ENCODE data around the gene SIDT2.

The SIDT2 gene

GRCh38 chr11:117200813-117201657 lies 22.5 kb downstream of the SIDT2 start:
- ChIA-PET POLR2A (no interaction called here), CTCF (interaction anchor here (0.9 to 1.9 kb wide), 3 partner anchors 19 to 27 kb away, joined by 3 to 6 read pairs (median 4); no protein-coding TSS in a partner anchor)
- no peak for DNase-seq (ENCODE audit: extremely low spot score)
- TF ChIP-seq CTCF (IDR thresholded peaks at IDR 0.05; ENCODE audit: control extremely low read depth, extremely low read depth, low read depth, missing control alignments), result no peak

- CTCF ChIA-PET, result interaction anchor here (0.7 to 1.9 kb wide), 5 partner anchors 20 to 26 kb away, joined by 3 to 6 read pairs (median 4); no protein-coding TSS in a partner anchor
These were observed 23.2 kb downstream of the SIDT2 start for GRCh38 chr11:117201658-117202305.

DNA sequence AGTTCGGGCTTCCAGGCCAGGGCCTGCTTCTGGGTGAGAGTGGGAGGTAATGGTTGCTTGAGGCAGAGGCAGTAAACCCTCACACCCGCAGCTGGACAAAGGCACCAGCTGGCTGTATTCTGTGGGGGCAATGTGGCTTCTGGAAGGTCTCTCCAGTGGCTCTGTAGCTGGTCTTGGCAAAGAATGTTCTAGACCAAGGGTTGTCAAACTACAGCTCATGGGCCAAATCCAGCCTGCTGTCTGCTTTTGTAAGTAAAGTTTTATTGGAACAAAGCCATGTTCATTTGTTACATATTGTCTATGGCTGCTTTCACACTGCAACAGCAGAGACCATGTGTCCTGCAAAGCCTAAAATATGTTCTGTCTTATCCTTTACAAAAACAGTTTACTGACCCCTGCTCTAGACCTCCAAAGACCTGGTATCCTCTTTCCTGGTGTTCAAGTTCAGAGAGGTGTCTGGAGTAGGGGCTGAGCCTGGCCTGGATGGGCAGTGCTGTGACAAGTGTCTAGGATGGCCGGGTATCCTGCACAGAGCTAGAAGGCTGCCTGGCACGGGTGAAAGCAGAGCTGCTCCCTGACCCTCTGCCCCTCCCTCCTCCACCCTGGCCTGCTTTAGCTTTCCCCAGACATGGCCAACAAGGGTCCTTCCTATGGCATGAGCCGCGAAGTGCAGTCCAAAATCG lies 24.0 kb downstream of the SIDT2 start:
- CTCF ChIA-PET, result interaction anchor here (0.6 to 1.9 kb wide), 6 partner anchors 14 to 26 kb away, joined by 3 to 6 read pairs (median 4); no protein-coding TSS in a partner anchor
- POLR2A ChIA-PET, result interaction anchor here (0.5 kb wide), 1 partner anchor 17 kb away, joined by 4 read pairs; no protein-coding TSS in a partner anchor
- DNase-seq (ENCODE audit: extremely low spot score), result no peak
- no peak for TF ChIP-seq CTCF (IDR thresholded peaks at IDR 0.05; ENCODE audit: control extremely low read depth, extremely low read depth, low read depth, missing control alignments)

More at GRCh38 chr11:117201658-117202305, 23.2 kb downstream of the SIDT2 start:
- POLR2A ChIA-PET, result no interaction called here
- no peak for DNase-seq (ENCODE audit: extremely low spot score)
- TF ChIP-seq CTCF (IDR thresholded peaks at IDR 0.05; ENCODE audit: control extremely low read depth, extremely low read depth, low read depth, missing control alignments), result no peak

DNA sequence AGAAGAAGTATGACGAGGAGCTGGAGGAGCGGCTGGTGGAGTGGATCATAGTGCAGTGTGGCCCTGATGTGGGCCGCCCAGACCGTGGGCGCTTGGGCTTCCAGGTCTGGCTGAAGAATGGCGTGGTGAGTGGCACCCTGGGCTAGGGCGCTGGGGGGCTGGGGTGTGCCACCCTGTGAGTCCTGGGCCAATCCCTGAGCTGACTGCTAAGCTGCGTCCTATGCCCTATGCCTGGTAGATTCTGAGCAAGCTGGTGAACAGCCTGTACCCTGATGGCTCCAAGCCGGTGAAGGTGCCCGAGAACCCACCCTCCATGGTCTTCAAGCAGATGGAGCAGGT lies 24.5 kb downstream of the SIDT2 start:
- CTCF ChIA-PET, result interaction anchor here (0.6 to 1.9 kb wide), 5 partner anchors 13 to 25 kb away, joined by 3 to 6 read pairs (median 4); no protein-coding TSS in a partner anchor
- POLR2A ChIA-PET, result interaction anchor here (0.5 kb wide), 1 partner anchor 17 kb away, joined by 4 read pairs; no protein-coding TSS in a partner anchor

DNA sequence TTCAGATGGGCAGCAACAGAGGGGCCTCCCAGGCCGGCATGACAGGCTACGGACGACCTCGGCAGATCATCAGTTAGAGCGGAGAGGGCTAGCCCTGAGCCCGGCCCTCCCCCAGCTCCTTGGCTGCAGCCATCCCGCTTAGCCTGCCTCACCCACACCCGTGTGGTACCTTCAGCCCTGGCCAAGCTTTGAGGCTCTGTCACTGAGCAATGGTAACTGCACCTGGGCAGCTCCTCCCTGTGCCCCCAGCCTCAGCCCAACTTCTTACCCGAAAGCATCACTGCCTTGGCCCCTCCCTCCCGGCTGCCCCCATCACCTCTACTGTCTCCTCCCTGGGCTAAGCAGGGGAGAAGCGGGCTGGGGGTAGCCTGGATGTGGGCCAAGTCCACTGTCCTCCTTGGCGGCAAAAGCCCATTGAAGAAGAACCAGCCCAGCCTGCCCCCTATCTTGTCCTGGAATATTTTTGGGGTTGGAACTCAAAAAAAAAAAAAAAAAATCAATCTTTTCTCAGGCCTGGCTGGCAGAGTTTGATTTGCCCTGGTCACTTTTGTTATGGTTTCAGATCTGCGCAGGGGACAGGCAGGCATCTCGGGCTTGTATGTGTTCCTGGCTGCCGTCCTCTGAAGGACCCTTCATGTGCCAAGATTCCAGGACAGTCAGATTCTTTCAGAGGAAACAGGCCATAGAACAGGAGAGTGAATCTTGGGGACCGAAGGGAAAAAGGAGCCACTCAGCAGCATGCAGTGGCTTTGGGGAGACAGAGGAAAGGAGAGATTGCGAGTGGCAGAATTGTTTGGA lies 25.9 kb downstream of the SIDT2 start:
- CTCF ChIA-PET, result interaction anchor here (1.1 to 1.4 kb wide), 2 partner anchors 9 to 24 kb away, joined by 3 to 4 read pairs; no protein-coding TSS in a partner anchor
- DNase-seq (ENCODE audit: extremely low spot score), result no peak
- POLR2A ChIA-PET, result no interaction called here
- no peak for TF ChIP-seq CTCF (IDR thresholded peaks at IDR 0.05; ENCODE audit: control extremely low read depth, extremely low read depth, low read depth, missing control alignments)

More for the DNA sequence above, 24.5 kb downstream of the SIDT2 start:
- no peak for DNase-seq (ENCODE audit: extremely low spot score)
- no peak for TF ChIP-seq CTCF (IDR thresholded peaks at IDR 0.05; ENCODE audit: control extremely low read depth, extremely low read depth, low read depth, missing control alignments)
